ENCODE data around the gene HMGCS1. TPM values are rescaled to one million over a fixed set of nuclear protein-coding genes. Genes with fewer than 3 reads are reported as not detected.
A peak's percentile ranks its signal among the peaks of the same experiment; 100 is the strongest.

Gene HMGCS1
- total and polyA plus RNA-seq, 3 experiments from 2014 or later = 9.4 to 75.1 (median 70.3) TPM

GRCh38 chr5:43320846-43321245 lies 7.6 kb upstream of the HMGCS1 start:
- no peaks in the 10 kb centered on the region for H3K4me1 Mint-ChIP-seq
- Histone ChIP-seq H3K27ac (ENCODE audit: low read depth, low read length) (no peak overlapping the region), H3K27me3 (ENCODE audit: insufficient read depth, low read length, poor library complexity, severe bottlenecking) (no peaks in the 10 kb centered on the region), H3K4me3 (ENCODE audit: low read length) (no peak overlapping the region), H3K4me1 (ENCODE audit: insufficient read depth, low read length) (no peaks in the 10 kb centered on the region), H3K9me3 (ENCODE audit: low read length) (no peaks in the 10 kb centered on the region), H3K36me3 (ENCODE audit: insufficient read depth, low read length) (no peaks in the 10 kb centered on the region)
- ChIA-PET POLR2A (no interaction called here), CTCF (interaction anchor here (1.2 kb wide), 1 partner anchor 10 kb away, joined by 3 read pairs; no protein-coding TSS in a partner anchor)
- no peak overlapping the region for H3K4me3 Mint-ChIP-seq
- H3K27me3 Mint-ChIP-seq = peaks cover 3 to 6% of the 10 kb centered on the region in 2 donors
- no peaks in the 10 kb centered on the region for H3K36me3 Mint-ChIP-seq
- H3K9me3 Mint-ChIP-seq = peaks cover 0 to 2% (median 0%) of the 10 kb centered on the region in 5 donors
- H3K27ac Mint-ChIP-seq = no peak overlapping the region
- DNase-seq = no peak

GRCh38 chr5:43316421-43316820 lies 3.2 kb upstream of the HMGCS1 start:
- Mint-ChIP-seq H3K4me1 (peaks cover 17 to 24% (median 24%) of the 10 kb centered on the region in 3 donors), H3K36me3 (peaks cover 0 to 4% (median 0%) of the 10 kb centered on the region in 3 donors), H3K9me3 (no peaks in the 10 kb centered on the region), H3K27ac (no peak overlapping the region), H3K27me3 (peaks cover 3 to 10% of the 10 kb centered on the region in 2 donors), H3K4me3 (no peak overlapping the region)
- no peaks in the 10 kb centered on the region for H3K9me3 ChIP-seq (ENCODE audit: low read length)
- H3K4me3 ChIP-seq (ENCODE audit: low read length) = no peak overlapping the region
- H3K27ac ChIP-seq (ENCODE audit: low read depth, low read length) = no peak overlapping the region
- CTCF ChIA-PET = interaction anchor here (2.1 kb wide), 1 partner anchor 168 kb away, joined by 6 read pairs; the partner anchor contains the start of gene TMEM267
- peaks cover 20% of the 10 kb centered on the region for H3K4me1 ChIP-seq (ENCODE audit: insufficient read depth, low read length)
- DNase-seq = no peak
- H3K36me3 ChIP-seq (ENCODE audit: insufficient read depth, low read length) = no peaks in the 10 kb centered on the region
- no peaks in the 10 kb centered on the region for H3K27me3 ChIP-seq (ENCODE audit: insufficient read depth, low read length, poor library complexity, severe bottlenecking)
- POLR2A ChIA-PET = no interaction called here

GRCh38 chr5:43315682-43316081 lies 2.5 kb upstream of the HMGCS1 start:
- Mint-ChIP-seq H3K4me3 (no peak overlapping the region), H3K27me3 (peaks cover 3 to 10% of the 10 kb centered on the region in 2 donors), H3K36me3 (peaks cover 0 to 6% (median 0%) of the 10 kb centered on the region in 3 donors), H3K27ac (peak overlapping the region in 3 of 8 donors; percentile 18 to 53 (median 43)), H3K9me3 (no peaks in the 10 kb centered on the region), H3K4me1 (peaks cover 19 to 28% (median 26%) of the 10 kb centered on the region in 3 donors)
- POLR2A ChIA-PET = no interaction called here
- CTCF ChIA-PET = interaction anchor here (2.1 kb wide), 1 partner anchor 169 kb away, joined by 6 read pairs; the partner anchor contains the start of gene TMEM267
- DNase-seq = no peak
- Histone ChIP-seq H3K27ac (ENCODE audit: low read depth, low read length) (no peak overlapping the region), H3K27me3 (ENCODE audit: insufficient read depth, low read length, poor library complexity, severe bottlenecking) (no peaks in the 10 kb centered on the region), H3K4me1 (ENCODE audit: insufficient read depth, low read length) (peaks cover 23% of the 10 kb centered on the region), H3K9me3 (ENCODE audit: low read length) (no peaks in the 10 kb centered on the region), H3K36me3 (ENCODE audit: insufficient read depth, low read length) (no peaks in the 10 kb centered on the region), H3K4me3 (ENCODE audit: low read length) (no peak overlapping the region)

GRCh38 chr5:43315263-43315662 lies 2.1 kb upstream of the HMGCS1 start:
- no peak for DNase-seq
- peaks cover 26% of the 10 kb centered on the region for H3K4me1 ChIP-seq (ENCODE audit: insufficient read depth, low read length)
- H3K36me3 Mint-ChIP-seq = peaks cover 0 to 6% (median 0%) of the 10 kb centered on the region in 3 donors
- no peaks in the 10 kb centered on the region for H3K9me3 Mint-ChIP-seq
- no peaks in the 10 kb centered on the region for H3K9me3 ChIP-seq (ENCODE audit: low read length)
- H3K4me3 Mint-ChIP-seq = peak overlapping the region in 1 of 7 donors; percentile 8
- H3K36me3 ChIP-seq (ENCODE audit: insufficient read depth, low read length) = no peaks in the 10 kb centered on the region
- H3K27ac Mint-ChIP-seq = peak overlapping the region in 3 of 8 donors; percentile 18 to 53 (median 43)
- H3K4me1 Mint-ChIP-seq = peaks cover 20 to 30% (median 26%) of the 10 kb centered on the region in 3 donors
- no peak overlapping the region for H3K27ac ChIP-seq (ENCODE audit: low read depth, low read length)
- no peak overlapping the region for H3K4me3 ChIP-seq (ENCODE audit: low read length)
- peaks cover 3 to 10% of the 10 kb centered on the region in 2 donors for H3K27me3 Mint-ChIP-seq
- CTCF ChIA-PET = interaction anchor here (2.1 kb wide), 1 partner anchor 169 kb away, joined by 6 read pairs; the partner anchor contains the start of gene TMEM267
- POLR2A ChIA-PET = no interaction called here
- no peaks in the 10 kb centered on the region for H3K27me3 ChIP-seq (ENCODE audit: insufficient read depth, low read length, poor library complexity, severe bottlenecking)

- H3K4me3 Mint-ChIP-seq = peak overlapping the region in 1 of 7 donors; percentile 15
- H3K27me3 Mint-ChIP-seq = peaks cover 3 to 10% of the 10 kb centered on the region in 2 donors
- peaks cover 32% of the 10 kb centered on the region for H3K4me1 ChIP-seq (ENCODE audit: insufficient read depth, low read length)
- CTCF ChIA-PET = interaction anchor here (1.5 to 4.2 kb wide), 2 partner anchors 170 to 288 kb away, joined by 4 to 33 read pairs; partner anchors contain the start of gene TMEM267
- H3K9me3 Mint-ChIP-seq = no peaks in the 10 kb centered on the region
- H3K27me3 ChIP-seq (ENCODE audit: insufficient read depth, low read length, poor library complexity, severe bottlenecking) = no peaks in the 10 kb centered on the region
- no peak for DNase-seq
- H3K36me3 Mint-ChIP-seq = peaks cover 0 to 6% (median 0%) of the 10 kb centered on the region in 3 donors
- no peaks in the 10 kb centered on the region for H3K9me3 ChIP-seq (ENCODE audit: low read length)
- peak overlapping the region in 3 of 8 donors; percentile 95 for H3K27ac Mint-ChIP-seq
- no peaks in the 10 kb centered on the region for H3K36me3 ChIP-seq (ENCODE audit: insufficient read depth, low read length)
- H3K27ac ChIP-seq (ENCODE audit: low read depth, low read length) = no peak overlapping the region
- H3K4me1 Mint-ChIP-seq = peaks cover 22 to 36% (median 30%) of the 10 kb centered on the region in 3 donors
- POLR2A ChIA-PET = interaction anchor here (0.6 kb wide), 1 partner anchor 402 kb away, joined by 4 read pairs; no protein-coding TSS in a partner anchor
- no peak overlapping the region for H3K4me3 ChIP-seq (ENCODE audit: low read length)
Measured at GRCh38 chr5:43314724-43315123, 1.5 kb upstream of the HMGCS1 start.

- ChIA-PET CTCF (interaction anchor here (0.7 to 4.2 kb wide), 10 partner anchors 9 to 405 kb away, joined by 3 to 33 read pairs (median 6); partner anchors contain the start of genes ANXA2R, TMEM267 and ZNF131), POLR2A (interaction anchor here (0.6 to 2.6 kb wide), 11 partner anchors 83 to 405 kb away, joined by 3 to 42 read pairs (median 5); partner anchors contain the start of genes C5orf34, NNT, TMEM267 and ZNF131)
- Mint-ChIP-seq H3K4me1 (peaks cover 23 to 43% (median 37%) of the 10 kb centered on the region in 3 donors), H3K4me3 (peak overlapping the region; percentile 88 to 97 (median 95)), H3K27ac (peak overlapping the region; percentile 82 to 96 (median 95)), H3K9me3 (no peaks in the 10 kb centered on the region), H3K36me3 (peaks cover 0 to 6% (median 0%) of the 10 kb centered on the region in 3 donors), H3K27me3 (peaks cover 3 to 8% of the 10 kb centered on the region in 2 donors)
- peaks cover 36% of the 10 kb centered on the region for H3K4me1 ChIP-seq (ENCODE audit: insufficient read depth, low read length)
- H3K9me3 ChIP-seq (ENCODE audit: low read length) = no peaks in the 10 kb centered on the region
- H3K27ac ChIP-seq (ENCODE audit: low read depth, low read length) = peak overlapping the region; percentile 97
- no peaks in the 10 kb centered on the region for H3K27me3 ChIP-seq (ENCODE audit: insufficient read depth, low read length, poor library complexity, severe bottlenecking)
- peak overlapping the region; percentile 61 for H3K4me3 ChIP-seq (ENCODE audit: low read length)
- H3K36me3 ChIP-seq (ENCODE audit: insufficient read depth, low read length) = no peaks in the 10 kb centered on the region
- DNase-seq = no peak
Measured at GRCh38 chr5:43313854-43314457, 744 bp upstream of the HMGCS1 start.

GRCh38 chr5:43312699-43313034 lies 545 bp downstream of the HMGCS1 start:
- Histone ChIP-seq H3K4me1 (ENCODE audit: insufficient read depth, low read length) (peaks cover 36% of the 10 kb centered on the region), H3K36me3 (ENCODE audit: insufficient read depth, low read length) (no peaks in the 10 kb centered on the region), H3K4me3 (ENCODE audit: low read length) (peak overlapping the region; percentile 77), H3K9me3 (ENCODE audit: low read length) (no peaks in the 10 kb centered on the region), H3K27ac (ENCODE audit: low read depth, low read length) (peak overlapping the region; percentile 97), H3K27me3 (ENCODE audit: insufficient read depth, low read length, poor library complexity, severe bottlenecking) (no peaks in the 10 kb centered on the region)
- DNase-seq = no peak
- Mint-ChIP-seq H3K4me3 (peak overlapping the region; percentile 88 to 97 (median 95)), H3K9me3 (no peaks in the 10 kb centered on the region), H3K4me1 (peaks cover 25 to 50% (median 47%) of the 10 kb centered on the region in 3 donors), H3K36me3 (peaks cover 0 to 6% (median 0%) of the 10 kb centered on the region in 3 donors), H3K27ac (peak overlapping the region; percentile 82 to 96 (median 95)), H3K27me3 (peaks cover 3 to 8% of the 10 kb centered on the region in 2 donors)
- ChIA-PET POLR2A (interaction anchor here (0.6 to 2.6 kb wide), 11 partner anchors 85 to 404 kb away, joined by 3 to 42 read pairs (median 5); partner anchors contain the start of genes C5orf34, NNT, TMEM267 and ZNF131), CTCF (interaction anchor here (0.7 to 4.2 kb wide), 9 partner anchors 77 to 403 kb away, joined by 3 to 33 read pairs (median 6); partner anchors contain the start of genes ANXA2R, TMEM267 and ZNF131)
